ENCODE data around the gene SUSD1. TPM values are rescaled to one million over a fixed set of nuclear protein-coding genes. Genes with fewer than 3 reads are reported as not detected.
A peak's percentile ranks its signal among the peaks of the same experiment; 100 is the strongest.

SUSD1 gene
- total RNA-seq, 1 experiment from 2014 or later: 14.5 TPM

DNA sequence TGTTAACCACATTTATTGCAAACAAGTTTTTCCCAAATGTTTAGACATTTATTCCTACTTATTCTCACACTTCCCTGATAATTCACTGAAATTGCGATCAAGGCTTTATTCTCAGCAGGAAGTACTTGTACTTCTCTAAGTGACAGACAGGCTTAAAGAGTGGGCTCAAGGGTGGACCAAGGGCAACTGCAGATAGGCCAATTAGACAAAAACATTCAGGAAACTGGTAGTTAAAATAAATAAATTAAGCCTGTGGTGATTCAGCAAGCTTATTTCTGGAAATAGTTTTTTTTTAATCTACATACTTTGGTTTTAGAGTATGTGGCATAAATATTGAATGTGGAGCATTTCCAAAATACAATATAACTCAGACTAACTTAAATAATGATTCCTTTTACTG is 142.4 kb downstream of the SUSD1 start:
- H3K9me2 ChIP-seq (replicated peaks; ENCODE audit: insufficient read depth, low read length): no peaks in the 10 kb centered on the region
- H3K36me3 ChIP-seq (ENCODE audit: insufficient read depth, low read length): no peaks in the 10 kb centered on the region
- H3K4me2 ChIP-seq (ENCODE audit: low read depth, low read length, poor library complexity, severe bottlenecking): no peak overlapping the region
- H3K9ac ChIP-seq (ENCODE audit: low read length): no peak overlapping the region
- peaks cover 67% of the 10 kb centered on the region for H3K4me1 ChIP-seq (ENCODE audit: low read length)
- no peaks in the 10 kb centered on the region for H3K79me2 ChIP-seq (ENCODE audit: low read length)
- H3K27me3 ChIP-seq (ENCODE audit: low read length): no peaks in the 10 kb centered on the region
- H3K4me3 ChIP-seq (ENCODE audit: low read length): no peak overlapping the region
- no peaks in the 10 kb centered on the region for H4K20me1 ChIP-seq (ENCODE audit: insufficient read depth, low read depth, low read length)
- no peak overlapping the region for H3K27ac ChIP-seq (ENCODE audit: low read length)
- no peaks in the 10 kb centered on the region for H3K9me3 ChIP-seq (ENCODE audit: low read length)
- no peak overlapping the region for H2AFZ ChIP-seq (ENCODE audit: low read length)
- no peak for DNase-seq

DNA sequence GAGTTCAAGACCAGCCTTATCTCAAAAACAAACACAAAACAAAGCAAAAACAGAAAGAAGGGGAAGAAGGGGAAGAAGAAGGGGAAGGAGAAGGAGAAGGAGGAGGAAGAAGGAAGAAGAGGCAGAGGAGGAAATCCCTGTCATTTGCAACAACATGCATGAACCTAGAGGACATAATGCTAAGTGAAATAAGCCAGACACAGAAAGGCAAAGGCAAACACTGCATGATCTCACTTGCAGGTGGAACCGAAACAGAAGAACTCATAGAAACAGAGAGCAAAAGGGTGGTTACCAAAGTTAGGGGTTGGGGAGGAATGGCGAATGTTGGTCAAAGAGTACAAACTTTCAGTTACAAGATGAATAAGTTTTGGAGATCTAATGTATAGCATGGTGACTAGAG is 143.1 kb downstream of the SUSD1 start:
- H3K9me2 ChIP-seq (replicated peaks; ENCODE audit: insufficient read depth, low read length): no peaks in the 10 kb centered on the region
- no peak overlapping the region for H2AFZ ChIP-seq (ENCODE audit: low read length)
- H4K20me1 ChIP-seq (ENCODE audit: insufficient read depth, low read depth, low read length): no peaks in the 10 kb centered on the region
- no peak overlapping the region for H3K4me3 ChIP-seq (ENCODE audit: low read length)
- DNase-seq: no peak
- no peak overlapping the region for H3K9ac ChIP-seq (ENCODE audit: low read length)
- no peaks in the 10 kb centered on the region for H3K79me2 ChIP-seq (ENCODE audit: low read length)
- H3K27me3 ChIP-seq (ENCODE audit: low read length): no peaks in the 10 kb centered on the region
- no peak overlapping the region for H3K27ac ChIP-seq (ENCODE audit: low read length)
- no peaks in the 10 kb centered on the region for H3K36me3 ChIP-seq (ENCODE audit: insufficient read depth, low read length)
- peaks cover 59% of the 10 kb centered on the region for H3K4me1 ChIP-seq (ENCODE audit: low read length)
- peak overlapping the region; percentile 4 for H3K4me2 ChIP-seq (ENCODE audit: low read depth, low read length, poor library complexity, severe bottlenecking)
- no peaks in the 10 kb centered on the region for H3K9me3 ChIP-seq (ENCODE audit: low read length)

DNA sequence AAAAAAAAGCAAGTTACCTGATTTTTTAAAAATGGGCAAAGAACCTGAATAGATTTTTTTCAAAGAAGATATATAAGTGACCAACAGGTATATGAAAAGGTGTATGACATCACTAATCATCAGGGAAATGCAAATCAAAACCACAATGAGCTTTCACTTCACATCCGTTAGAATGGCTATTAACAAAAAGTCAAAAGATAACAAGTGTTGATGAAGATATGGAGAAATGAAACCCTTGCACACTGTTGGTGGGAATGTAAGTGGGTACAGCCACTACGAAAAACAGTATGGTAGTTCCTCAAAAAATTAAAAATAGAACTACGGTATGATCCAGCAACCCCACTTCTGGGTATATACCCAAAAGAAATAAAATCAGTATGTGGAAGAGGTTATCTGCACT is 143.7 kb downstream of the SUSD1 start:
- Histone ChIP-seq H3K4me3 (ENCODE audit: low read length) (no peak overlapping the region), H3K79me2 (ENCODE audit: low read length) (no peaks in the 10 kb centered on the region), H3K27ac (ENCODE audit: low read length) (no peak overlapping the region), H4K20me1 (ENCODE audit: insufficient read depth, low read depth, low read length) (no peaks in the 10 kb centered on the region), H3K9me2 (replicated peaks; ENCODE audit: insufficient read depth, low read length) (no peaks in the 10 kb centered on the region), H3K9ac (ENCODE audit: low read length) (no peak overlapping the region), H3K27me3 (ENCODE audit: low read length) (no peaks in the 10 kb centered on the region), H3K9me3 (ENCODE audit: low read length) (no peaks in the 10 kb centered on the region), H2AFZ (ENCODE audit: low read length) (no peak overlapping the region), H3K4me1 (ENCODE audit: low read length) (peaks cover 53% of the 10 kb centered on the region), H3K36me3 (ENCODE audit: insufficient read depth, low read length) (no peaks in the 10 kb centered on the region), H3K4me2 (ENCODE audit: low read depth, low read length, poor library complexity, severe bottlenecking) (peak overlapping the region; percentile 4)
- no peak for DNase-seq

DNA sequence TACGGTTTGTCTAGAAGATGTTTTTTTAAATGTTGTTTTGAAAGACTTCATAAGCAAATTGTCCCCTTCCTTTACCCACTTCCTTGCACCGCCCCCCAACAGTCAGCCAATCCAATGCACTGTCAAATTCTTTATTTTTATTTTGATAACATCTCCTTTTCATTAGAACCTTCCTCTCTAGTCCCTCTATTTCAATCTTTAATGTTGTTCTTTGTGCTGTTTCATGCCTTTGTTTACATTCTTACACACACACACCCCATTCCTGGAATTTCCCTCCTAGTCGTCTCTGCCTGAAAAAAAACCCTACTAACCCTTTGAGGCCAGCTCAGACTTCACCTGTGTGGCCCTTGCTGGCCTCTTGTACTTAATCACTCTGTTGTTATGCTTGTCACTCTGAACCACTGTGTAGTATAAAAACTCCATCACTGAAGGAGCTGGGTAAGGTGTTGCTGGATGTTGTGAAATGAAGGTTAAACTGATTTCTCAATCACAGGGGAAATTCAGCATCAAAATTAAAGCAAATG is 145.1 kb downstream of the SUSD1 start:
- Histone ChIP-seq H3K4me1 (ENCODE audit: low read length) (peaks cover 40% of the 10 kb centered on the region), H3K4me2 (ENCODE audit: low read depth, low read length, poor library complexity, severe bottlenecking) (no peak overlapping the region), H3K27ac (ENCODE audit: low read length) (no peak overlapping the region), H3K36me3 (ENCODE audit: insufficient read depth, low read length) (no peaks in the 10 kb centered on the region), H2AFZ (ENCODE audit: low read length) (no peak overlapping the region), H3K4me3 (ENCODE audit: low read length) (no peak overlapping the region), H3K27me3 (ENCODE audit: low read length) (no peaks in the 10 kb centered on the region), H3K9me3 (ENCODE audit: low read length) (no peaks in the 10 kb centered on the region), H3K9me2 (replicated peaks; ENCODE audit: insufficient read depth, low read length) (no peaks in the 10 kb centered on the region), H3K9ac (ENCODE audit: low read length) (no peak overlapping the region), H4K20me1 (ENCODE audit: insufficient read depth, low read depth, low read length) (no peaks in the 10 kb centered on the region), H3K79me2 (ENCODE audit: low read length) (no peaks in the 10 kb centered on the region)
- no peak for DNase-seq

DNA sequence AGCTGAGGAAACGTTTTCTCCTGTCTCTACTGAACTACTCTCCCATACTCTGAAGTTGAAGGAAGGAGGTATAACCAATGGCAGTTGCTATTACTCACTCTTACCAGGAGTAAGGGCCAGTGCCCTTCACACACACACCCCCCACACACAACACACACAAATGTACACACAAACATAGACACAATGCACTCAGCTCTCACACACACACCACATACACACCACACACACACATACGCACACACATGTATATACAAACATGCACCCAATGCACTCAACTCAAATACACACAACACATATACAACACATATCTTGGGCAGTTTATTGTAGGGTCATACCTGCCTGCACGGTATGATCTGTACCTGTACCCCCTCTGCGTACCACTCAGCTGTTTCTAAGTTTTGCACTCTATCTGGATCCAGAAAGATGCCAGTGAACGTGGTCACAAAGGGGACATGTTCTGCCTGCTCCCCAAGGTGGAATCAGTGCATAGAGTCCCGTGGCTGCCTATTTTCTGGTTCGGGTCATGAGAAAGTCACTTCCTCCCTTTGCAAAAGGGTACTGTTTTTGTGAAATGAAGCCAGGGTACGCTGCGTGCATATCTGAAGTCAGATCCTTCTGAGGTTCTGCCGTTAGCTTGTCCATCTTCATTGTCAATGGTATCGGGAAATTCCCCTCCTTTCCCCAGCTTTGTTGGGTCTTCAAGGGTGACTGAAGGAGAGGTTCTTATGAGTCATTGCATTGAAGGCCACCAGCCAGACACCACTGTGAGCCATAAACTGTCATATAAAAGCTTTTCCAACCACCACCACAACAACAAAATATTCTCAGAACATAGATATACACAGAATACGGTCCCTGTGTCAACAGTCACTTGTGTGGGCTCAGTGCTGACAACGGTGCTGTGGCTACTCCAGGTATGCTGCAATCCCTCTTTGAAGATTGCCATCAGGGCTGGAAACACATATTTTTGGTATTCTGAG is 146.6 kb downstream of the SUSD1 start:
- H3K4me2 ChIP-seq (ENCODE audit: low read depth, low read length, poor library complexity, severe bottlenecking): no peak overlapping the region
- H2AFZ ChIP-seq (ENCODE audit: low read length): no peak overlapping the region
- H3K4me1 ChIP-seq (ENCODE audit: low read length): peaks cover 26% of the 10 kb centered on the region
- H4K20me1 ChIP-seq (ENCODE audit: insufficient read depth, low read depth, low read length): no peaks in the 10 kb centered on the region
- no peak overlapping the region for H3K9ac ChIP-seq (ENCODE audit: low read length)
- no peak for DNase-seq
- no peak overlapping the region for H3K27ac ChIP-seq (ENCODE audit: low read length)
- no peaks in the 10 kb centered on the region for H3K79me2 ChIP-seq (ENCODE audit: low read length)
- no peaks in the 10 kb centered on the region for H3K36me3 ChIP-seq (ENCODE audit: insufficient read depth, low read length)
- H3K9me3 ChIP-seq (ENCODE audit: low read length): no peaks in the 10 kb centered on the region
- H3K27me3 ChIP-seq (ENCODE audit: low read length): no peaks in the 10 kb centered on the region
- H3K4me3 ChIP-seq (ENCODE audit: low read length): no peak overlapping the region
- no peaks in the 10 kb centered on the region for H3K9me2 ChIP-seq (replicated peaks; ENCODE audit: insufficient read depth, low read length)

DNA sequence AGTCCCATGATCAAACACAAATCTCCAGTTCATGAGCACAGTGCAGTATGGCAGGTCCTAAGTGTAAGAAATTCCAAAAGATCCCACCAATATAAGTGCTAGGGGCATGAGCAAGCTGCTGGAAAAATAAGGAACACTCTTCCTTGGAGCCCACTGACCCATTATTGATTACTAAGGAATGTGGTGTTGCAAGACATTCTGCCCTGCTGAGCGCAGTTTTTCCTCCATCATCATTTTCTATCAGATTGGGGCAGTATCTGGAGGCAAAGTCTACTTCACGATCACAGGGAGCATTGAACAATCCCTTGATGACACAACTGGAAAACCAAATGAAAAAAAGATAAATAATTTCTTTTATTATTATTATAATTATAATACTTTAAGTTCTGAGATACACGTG is 149.2 kb downstream of the SUSD1 start:
- Histone ChIP-seq H3K27me3 (ENCODE audit: low read length) (no peaks in the 10 kb centered on the region), H3K9me3 (ENCODE audit: low read length) (no peaks in the 10 kb centered on the region)

DNA sequence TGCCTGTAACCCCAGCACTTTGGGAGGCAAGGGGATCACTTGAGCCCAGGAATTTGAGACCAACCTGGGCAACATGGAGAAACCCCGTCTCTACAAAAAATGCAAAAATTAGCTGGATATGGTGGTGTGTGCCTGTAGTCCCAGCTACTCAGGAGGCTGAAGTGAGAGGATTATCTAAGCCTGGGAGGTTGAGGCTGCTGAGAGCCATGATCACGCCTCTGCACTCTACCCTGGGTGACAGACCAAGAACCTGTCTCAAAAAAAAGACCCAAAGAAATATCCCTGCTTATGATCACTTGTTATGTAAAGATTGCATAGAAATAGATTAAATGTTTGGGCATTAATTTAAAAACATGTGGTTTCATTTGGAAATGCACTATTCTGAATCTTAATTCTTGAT is 153.4 kb downstream of the SUSD1 start:
- H3K4me3 ChIP-seq (ENCODE audit: low read length): no peak overlapping the region
- H3K79me2 ChIP-seq (ENCODE audit: low read length): no peaks in the 10 kb centered on the region
- H3K9ac ChIP-seq (ENCODE audit: low read length): no peak overlapping the region
- H3K4me1 ChIP-seq (ENCODE audit: low read length): peaks cover 5% of the 10 kb centered on the region
- H2AFZ ChIP-seq (ENCODE audit: low read length): no peak overlapping the region
- no peak overlapping the region for H3K4me2 ChIP-seq (ENCODE audit: low read depth, low read length, poor library complexity, severe bottlenecking)
- H3K27ac ChIP-seq (ENCODE audit: low read length): no peak overlapping the region
- no peak for DNase-seq
- H4K20me1 ChIP-seq (ENCODE audit: insufficient read depth, low read depth, low read length): no peaks in the 10 kb centered on the region
- H3K36me3 ChIP-seq (ENCODE audit: insufficient read depth, low read length): no peaks in the 10 kb centered on the region
- H3K9me2 ChIP-seq (replicated peaks; ENCODE audit: insufficient read depth, low read length): no peaks in the 10 kb centered on the region
- no peaks in the 10 kb centered on the region for H3K27me3 ChIP-seq (ENCODE audit: low read length)
- H3K9me3 ChIP-seq (ENCODE audit: low read length): no peaks in the 10 kb centered on the region

More for the DNA sequence above, 149.2 kb downstream of the SUSD1 start:
- H3K4me3 ChIP-seq (ENCODE audit: low read length): no peak overlapping the region
- no peaks in the 10 kb centered on the region for H3K36me3 ChIP-seq (ENCODE audit: insufficient read depth, low read length)
- H3K27ac ChIP-seq (ENCODE audit: low read length): no peak overlapping the region
- no peaks in the 10 kb centered on the region for H3K9me2 ChIP-seq (replicated peaks; ENCODE audit: insufficient read depth, low read length)
- H3K79me2 ChIP-seq (ENCODE audit: low read length): no peaks in the 10 kb centered on the region
- H3K9ac ChIP-seq (ENCODE audit: low read length): no peak overlapping the region
- H3K4me2 ChIP-seq (ENCODE audit: low read depth, low read length, poor library complexity, severe bottlenecking): no peak overlapping the region
- H3K4me1 ChIP-seq (ENCODE audit: low read length): peaks cover under 1% of the 10 kb centered on the region
- no peaks in the 10 kb centered on the region for H4K20me1 ChIP-seq (ENCODE audit: insufficient read depth, low read depth, low read length)
- no peak for DNase-seq
- no peak overlapping the region for H2AFZ ChIP-seq (ENCODE audit: low read length)

DNA sequence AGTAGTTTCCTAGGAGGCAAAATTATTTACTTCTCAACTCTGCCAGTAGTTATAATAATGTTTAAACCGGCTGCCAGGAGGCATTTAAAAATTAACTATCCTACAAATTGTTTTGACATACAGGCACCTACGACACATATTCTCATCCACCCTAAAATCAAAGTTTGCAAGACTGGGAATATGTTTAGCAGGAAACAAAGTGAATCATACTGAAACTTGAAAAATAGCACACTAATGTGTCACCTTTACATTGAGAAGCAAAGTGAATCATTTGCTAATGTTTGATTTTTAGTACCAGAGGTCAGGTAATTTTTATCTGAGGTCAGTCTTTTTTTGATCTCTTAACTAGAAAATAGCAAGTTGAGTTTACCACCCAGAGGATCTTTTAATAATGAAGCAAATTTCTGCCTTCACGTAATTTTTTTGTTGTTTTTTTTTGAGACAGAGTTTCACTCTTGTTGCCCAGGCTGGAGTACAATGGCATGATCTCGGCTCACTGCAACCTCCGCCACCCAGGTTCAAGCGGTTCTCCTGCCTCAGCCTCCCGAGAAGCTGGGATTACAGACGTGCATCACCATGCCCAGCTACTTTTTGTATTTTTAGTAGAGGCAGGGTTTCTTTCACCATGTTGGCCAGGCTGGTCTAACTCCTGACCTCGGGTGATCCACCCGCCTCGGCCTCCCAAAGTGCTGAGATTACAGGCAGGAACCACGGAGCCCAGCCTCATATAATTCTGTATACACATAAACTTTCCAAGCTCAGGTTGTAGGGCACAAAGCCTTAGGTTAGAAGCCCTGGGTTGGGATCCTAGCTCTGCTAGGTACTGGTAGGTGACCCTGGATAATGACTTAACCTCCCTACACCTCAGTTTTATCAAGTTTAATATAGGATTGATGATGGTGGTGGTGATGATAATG is 154.2 kb downstream of the SUSD1 start:
- Histone ChIP-seq H2AFZ (ENCODE audit: low read length) (no peak overlapping the region), H3K4me3 (ENCODE audit: low read length) (no peak overlapping the region), H3K4me1 (ENCODE audit: low read length) (peaks cover 5% of the 10 kb centered on the region), H3K4me2 (ENCODE audit: low read depth, low read length, poor library complexity, severe bottlenecking) (no peak overlapping the region), H3K9me2 (replicated peaks; ENCODE audit: insufficient read depth, low read length) (no peaks in the 10 kb centered on the region), H3K9me3 (ENCODE audit: low read length) (no peaks in the 10 kb centered on the region), H3K9ac (ENCODE audit: low read length) (no peak overlapping the region), H3K27me3 (ENCODE audit: low read length) (no peaks in the 10 kb centered on the region), H3K27ac (ENCODE audit: low read length) (no peak overlapping the region), H3K36me3 (ENCODE audit: insufficient read depth, low read length) (no peaks in the 10 kb centered on the region), H3K79me2 (ENCODE audit: low read length) (no peaks in the 10 kb centered on the region), H4K20me1 (ENCODE audit: insufficient read depth, low read depth, low read length) (no peaks in the 10 kb centered on the region)
- DNase-seq: no peak

Measured in Karpas-422 (cell line).